Panc1 (cell line): ENCODE results near the gene MYL5.

Experiments
- POLR2AphosphoS5 ChIP-seq: IDR thresholded peaks from 2 replicates; pipeline ENCODE4 v1.6.1; 2012; ENCODE audit warnings: mild to moderate bottlenecking, low read depth, low read length, moderate library complexity
- REST ChIP-seq, 2 experiments: IDR thresholded peaks; 2 replicates each; pipeline ENCODE4 v1.6.1; 2011 to 2012; ENCODE audit warnings: low read depth in 2 of 2, control low read depth in 1 of 2, low read length in 1 of 2, mild to moderate bottlenecking in 1 of 2, moderate library complexity in 1 of 2; ENCODE audit not compliant: insufficient read depth in 1 of 2
- SIN3A ChIP-seq: IDR thresholded peaks from 2 replicates; pipeline ENCODE4 v1.6.1; 2012; ENCODE audit warnings: low read depth, mild to moderate bottlenecking, low read length, moderate library complexity, borderline replicate concordance; ENCODE audit not compliant: insufficient read depth
- TF ChIP-seq, protein P1 (sequence below): fragments of 450-650 bp; IDR thresholded peaks from 2 replicates; pipeline ENCODE4 v1.5.1; 2017; ENCODE audit warnings: mild to moderate bottlenecking

- TF ChIP-seq, protein P1, sequence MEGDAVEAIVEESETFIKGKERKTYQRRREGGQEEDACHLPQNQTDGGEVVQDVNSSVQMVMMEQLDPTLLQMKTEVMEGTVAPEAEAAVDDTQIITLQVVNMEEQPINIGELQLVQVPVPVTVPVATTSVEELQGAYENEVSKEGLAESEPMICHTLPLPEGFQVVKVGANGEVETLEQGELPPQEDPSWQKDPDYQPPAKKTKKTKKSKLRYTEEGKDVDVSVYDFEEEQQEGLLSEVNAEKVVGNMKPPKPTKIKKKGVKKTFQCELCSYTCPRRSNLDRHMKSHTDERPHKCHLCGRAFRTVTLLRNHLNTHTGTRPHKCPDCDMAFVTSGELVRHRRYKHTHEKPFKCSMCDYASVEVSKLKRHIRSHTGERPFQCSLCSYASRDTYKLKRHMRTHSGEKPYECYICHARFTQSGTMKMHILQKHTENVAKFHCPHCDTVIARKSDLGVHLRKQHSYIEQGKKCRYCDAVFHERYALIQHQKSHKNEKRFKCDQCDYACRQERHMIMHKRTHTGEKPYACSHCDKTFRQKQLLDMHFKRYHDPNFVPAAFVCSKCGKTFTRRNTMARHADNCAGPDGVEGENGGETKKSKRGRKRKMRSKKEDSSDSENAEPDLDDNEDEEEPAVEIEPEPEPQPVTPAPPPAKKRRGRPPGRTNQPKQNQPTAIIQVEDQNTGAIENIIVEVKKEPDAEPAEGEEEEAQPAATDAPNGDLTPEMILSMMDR = no peak
- no peak for TF ChIP-seq REST (IDR thresholded peaks at IDR 0.05; ENCODE audit: insufficient read depth in 1 of 2, low read depth in 2 of 2, low read length in 1 of 2)
- no peak for TF ChIP-seq POLR2AphosphoS5
- no peak for TF ChIP-seq SIN3A
These were observed 30.6 kb downstream of the MYL5 start for GRCh38 chr4:704971-705277.
